Immature natural killer cell (primary cell): ENCODE results near the gene SLC1A3. TPM values are rescaled to one million over a fixed set of nuclear protein-coding genes. Genes with fewer than 3 reads are reported as not detected.
"Not testable (repeated sequence)": the region's sequence is repeated elsewhere in the genome, so short reads cannot be mapped to it uniquely, and the experiment has no call there.

ENCODE experiments used
- DNase-seq, 3 donors: peaks; one replicate each; pipeline ENCODE4 v3.0.0; 2022; ENCODE audit warnings: mixed read lengths in 1 of 3
- H3K27ac Mint-ChIP-seq, 6 donors: one replicate each; pipeline ENCODE4 v1.8.0; 2020; ENCODE audit warnings: mixed read lengths in 6 of 6, mild to moderate bottlenecking in 5 of 6, inconsistent platforms in 4 of 6, moderate library complexity in 3 of 6
- H3K27me3 Mint-ChIP-seq, 3 donors: one replicate each; pipeline ENCODE4 v1.8.0; 2020 to 2021; ENCODE audit warnings: low read depth in 3 of 3, mild to moderate bottlenecking in 3 of 3, mixed read lengths in 3 of 3, moderate library complexity in 3 of 3, inconsistent platforms in 1 of 3
- H3K36me3 Mint-ChIP-seq, 3 donors: one replicate each; pipeline ENCODE4 v1.8.0; 2020; ENCODE audit warnings: mixed read lengths in 3 of 3, inconsistent platforms in 2 of 3, mild to moderate bottlenecking in 2 of 3
- H3K4me1 Mint-ChIP-seq, 2 donors: one replicate each; pipeline ENCODE4 v1.8.0; 2020; ENCODE audit warnings: inconsistent platforms in 2 of 2, mild to moderate bottlenecking in 2 of 2, mixed read lengths in 2 of 2, moderate library complexity in 1 of 2
- H3K4me3 Mint-ChIP-seq, 5 donors: one replicate each; pipeline ENCODE4 v1.8.0; 2020; ENCODE audit warnings: mild to moderate bottlenecking in 5 of 5, mixed read lengths in 5 of 5, inconsistent platforms in 3 of 5, moderate library complexity in 3 of 5
- H3K9me3 Mint-ChIP-seq, 6 donors: one replicate each; pipeline ENCODE4 v1.8.0; 2020; ENCODE audit warnings: mild to moderate bottlenecking in 6 of 6, mixed read lengths in 6 of 6, inconsistent platforms in 4 of 6, moderate library complexity in 3 of 6
- polyA plus RNA-seq, 3 donors: library from polyadenylated mRNA; unstranded; fragments of 300-500 nt; fragmentation: Illumina TruSeq; gene quantifications; one replicate each; pipeline ENCODE4 v1.2.3, GENCODE V29; 2021

The SLC1A3 gene
- polyA plus RNA-seq, 3 donors from 2014 or later, result 0.08 TPM; not detected in 2

- no peak for DNase-seq
- Mint-ChIP-seq H3K27ac (no peak overlapping the region), H3K9me3 (no peaks in the 10 kb centered on the region), H3K4me3 (no peak overlapping the region), H3K36me3 (no peaks in the 10 kb centered on the region), H3K4me1 (peaks cover 0 to 7% of the 10 kb centered on the region in 2 donors), H3K27me3 (peaks cover 3 to 7% (median 5%) of the 10 kb centered on the region in 3 donors)
Measured at GRCh38 chr5:36630201-36631145, 24.1 kb downstream of the SLC1A3 start.

- Mint-ChIP-seq H3K4me1 (peaks cover 0 to 7% of the 10 kb centered on the region in 2 donors), H3K9me3 (no peaks in the 10 kb centered on the region), H3K4me3 (no peak overlapping the region), H3K27me3 (peaks cover 1 to 5% (median 4%) of the 10 kb centered on the region in 3 donors), H3K27ac (no peak overlapping the region), H3K36me3 (no peaks in the 10 kb centered on the region)
- no peak for DNase-seq
Measured at GRCh38 chr5:36631154-36631553, 24.7 kb downstream of the SLC1A3 start.

- no peaks in the 10 kb centered on the region for H3K9me3 Mint-ChIP-seq
- H3K4me1 Mint-ChIP-seq, result peaks cover 0 to 7% of the 10 kb centered on the region in 2 donors
- no peak for DNase-seq
- H3K4me3 Mint-ChIP-seq, result no peak overlapping the region
- no peak overlapping the region for H3K27ac Mint-ChIP-seq
- H3K27me3 Mint-ChIP-seq, result peaks cover 1 to 6% (median 5%) of the 10 kb centered on the region in 3 donors
- H3K36me3 Mint-ChIP-seq, result no peaks in the 10 kb centered on the region
Measured at GRCh38 chr5:36631620-36632362, 25.4 kb downstream of the SLC1A3 start.

- no peak overlapping the region for H3K4me3 Mint-ChIP-seq
- peaks cover 1 to 6% (median 5%) of the 10 kb centered on the region in 3 donors for H3K27me3 Mint-ChIP-seq
- no peaks in the 10 kb centered on the region for H3K36me3 Mint-ChIP-seq
- no peak overlapping the region for H3K27ac Mint-ChIP-seq
- DNase-seq, result no peak
- H3K4me1 Mint-ChIP-seq, result peaks cover 0 to 7% of the 10 kb centered on the region in 2 donors
- H3K9me3 Mint-ChIP-seq, result no peaks in the 10 kb centered on the region
Measured at GRCh38 chr5:36632363-36632664, 25.9 kb downstream of the SLC1A3 start.

- no peak for DNase-seq
- no peaks in the 10 kb centered on the region for H3K9me3 Mint-ChIP-seq
- H3K27me3 Mint-ChIP-seq, result peaks cover 1 to 7% (median 4%) of the 10 kb centered on the region in 3 donors
- no peak overlapping the region for H3K27ac Mint-ChIP-seq
- no peak overlapping the region for H3K4me3 Mint-ChIP-seq
- no peaks in the 10 kb centered on the region for H3K4me1 Mint-ChIP-seq
- no peaks in the 10 kb centered on the region for H3K36me3 Mint-ChIP-seq
Measured at GRCh38 chr5:36635721-36636390, 29.4 kb downstream of the SLC1A3 start.

GRCh38 chr5:36637101-36637500 lies 30.7 kb downstream of the SLC1A3 start:
- no peaks in the 10 kb centered on the region for H3K36me3 Mint-ChIP-seq
- H3K4me3 Mint-ChIP-seq, result no peak overlapping the region
- H3K9me3 Mint-ChIP-seq, result no peaks in the 10 kb centered on the region
- no peak overlapping the region for H3K27ac Mint-ChIP-seq
- DNase-seq, result no peak
- no peaks in the 10 kb centered on the region for H3K4me1 Mint-ChIP-seq
- H3K27me3 Mint-ChIP-seq, result peaks cover 1 to 6% (median 4%) of the 10 kb centered on the region in 3 donors

- no peaks in the 10 kb centered on the region for H3K4me1 Mint-ChIP-seq
- H3K27ac Mint-ChIP-seq, result no peak overlapping the region
- peaks cover 1 to 8% (median 4%) of the 10 kb centered on the region in 3 donors for H3K27me3 Mint-ChIP-seq
- no peaks in the 10 kb centered on the region for H3K36me3 Mint-ChIP-seq
- no peak for DNase-seq
- no peaks in the 10 kb centered on the region for H3K9me3 Mint-ChIP-seq
- H3K4me3 Mint-ChIP-seq, result no peak overlapping the region
Measured at GRCh38 chr5:36637516-36637915, 31.1 kb downstream of the SLC1A3 start.

- Mint-ChIP-seq H3K4me3 (no peak overlapping the region), H3K9me3 (no peaks in the 10 kb centered on the region), H3K4me1 (no peaks in the 10 kb centered on the region), H3K27me3 (peaks cover 1 to 10% (median 6%) of the 10 kb centered on the region in 3 donors), H3K27ac (no peak overlapping the region), H3K36me3 (no peaks in the 10 kb centered on the region)
- DNase-seq, result no peak
Measured at GRCh38 chr5:36638056-36638455, 31.6 kb downstream of the SLC1A3 start.

- Mint-ChIP-seq H3K27ac (no peak overlapping the region), H3K27me3 (peaks cover 0 to 13% (median 6%) of the 10 kb centered on the region in 3 donors), H3K4me1 (no peaks in the 10 kb centered on the region), H3K9me3 (no peaks in the 10 kb centered on the region), H3K36me3 (no peaks in the 10 kb centered on the region), H3K4me3 (no peak overlapping the region)
- DNase-seq, result no peak
Measured at GRCh38 chr5:36640949-36641348, 34.5 kb downstream of the SLC1A3 start.

GRCh38 chr5:36641431-36641830 lies 35.0 kb downstream of the SLC1A3 start:
- no peaks in the 10 kb centered on the region for H3K36me3 Mint-ChIP-seq
- H3K27me3 Mint-ChIP-seq, result peaks cover 0 to 13% (median 6%) of the 10 kb centered on the region in 3 donors
- H3K4me3 Mint-ChIP-seq, result no peak overlapping the region
- no peaks in the 10 kb centered on the region for H3K9me3 Mint-ChIP-seq
- DNase-seq, result no peak
- H3K4me1 Mint-ChIP-seq, result no peaks in the 10 kb centered on the region
- H3K27ac Mint-ChIP-seq, result no peak overlapping the region

- Mint-ChIP-seq H3K9me3 (no peaks in the 10 kb centered on the region), H3K27me3 (peaks cover 2 to 11% (median 6%) of the 10 kb centered on the region in 3 donors), H3K36me3 (no peaks in the 10 kb centered on the region), H3K27ac (no peak overlapping the region), H3K4me3 (no peak overlapping the region), H3K4me1 (no peaks in the 10 kb centered on the region)
- DNase-seq, result no peak
Measured at GRCh38 chr5:36642089-36642488, 35.7 kb downstream of the SLC1A3 start.

GRCh38 chr5:36643162-36643561 lies 36.8 kb downstream of the SLC1A3 start:
- Mint-ChIP-seq H3K36me3 (no peaks in the 10 kb centered on the region), H3K4me3 (no peak overlapping the region), H3K4me1 (no peaks in the 10 kb centered on the region), H3K9me3 (no peaks in the 10 kb centered on the region), H3K27me3 (peaks cover 4 to 11% (median 6%) of the 10 kb centered on the region in 3 donors), H3K27ac (no peak overlapping the region)
- DNase-seq, result no peak

GRCh38 chr5:36643841-36644240 lies 37.4 kb downstream of the SLC1A3 start:
- not testable (repeated sequence) for H3K4me3 Mint-ChIP-seq, H3K9me3 Mint-ChIP-seq, H3K4me1 Mint-ChIP-seq, DNase-seq, H3K36me3 Mint-ChIP-seq, H3K27ac Mint-ChIP-seq
- peaks cover 4 to 11% (median 6%) of the 10 kb centered on the region in 3 donors for H3K27me3 Mint-ChIP-seq

GRCh38 chr5:36644727-36645126 lies 38.3 kb downstream of the SLC1A3 start:
- H3K27me3 Mint-ChIP-seq, result peaks cover 4 to 13% (median 4%) of the 10 kb centered on the region in 3 donors
- H3K4me1 Mint-ChIP-seq, result no peaks in the 10 kb centered on the region
- H3K9me3 Mint-ChIP-seq, result no peaks in the 10 kb centered on the region
- DNase-seq, result no peak
- no peaks in the 10 kb centered on the region for H3K36me3 Mint-ChIP-seq
- no peak overlapping the region for H3K4me3 Mint-ChIP-seq
- H3K27ac Mint-ChIP-seq, result no peak overlapping the region
